ENCODE data around the gene TGFB2.
A peak's percentile ranks its signal among the peaks of the same experiment; 100 is the strongest.

TGFB2 gene

DNA sequence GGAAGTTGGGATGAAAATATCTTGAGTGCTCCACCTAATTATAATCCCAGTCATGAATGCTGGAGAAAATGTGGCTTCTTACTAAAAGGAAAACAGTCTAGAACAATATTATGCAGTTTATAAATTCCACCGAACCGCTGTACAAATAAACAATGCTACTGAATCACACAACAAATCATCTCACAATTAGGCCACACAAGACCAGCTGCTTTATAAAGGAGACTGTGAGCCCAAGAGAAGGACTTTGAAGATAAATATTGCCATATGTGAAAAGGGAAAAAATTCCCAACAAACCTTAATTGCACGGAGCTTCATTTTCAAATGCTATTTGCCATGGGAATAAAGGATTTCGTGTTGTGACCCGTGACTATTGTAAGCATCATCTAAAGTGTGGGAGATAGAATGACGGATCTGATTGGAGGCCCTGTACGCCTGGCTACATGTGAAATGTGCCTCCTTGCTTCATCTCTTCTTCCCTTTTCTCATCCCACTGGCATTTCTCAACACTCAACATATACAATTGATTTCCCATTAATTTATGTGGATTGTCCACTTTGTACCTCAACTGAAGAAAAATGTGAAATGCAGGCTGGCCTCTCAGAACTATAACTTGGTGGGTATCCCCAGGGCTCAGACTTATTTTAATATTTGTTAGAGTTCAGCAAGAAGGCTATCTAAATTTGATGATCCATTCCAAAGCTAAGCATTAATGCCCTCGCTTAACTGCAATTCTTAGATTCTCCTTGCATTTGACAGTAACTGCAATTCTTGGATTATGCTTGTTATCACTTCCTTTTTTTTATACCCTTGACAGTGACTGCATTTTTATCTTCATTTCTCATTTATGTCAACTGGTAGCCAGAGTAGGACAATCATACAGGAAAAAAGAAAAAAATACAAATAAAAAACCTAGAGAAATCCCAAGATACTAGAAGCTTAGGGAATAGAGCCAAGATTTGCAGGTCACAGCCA, 122.3 kb downstream of the TGFB2 start:
- H3K4me3 ChIP-seq (ENCODE audit: low read depth, low read length): no peak overlapping the region
- no peak for DNase-seq (ENCODE audit: low read depth)
- TF ChIP-seq, protein P1, sequence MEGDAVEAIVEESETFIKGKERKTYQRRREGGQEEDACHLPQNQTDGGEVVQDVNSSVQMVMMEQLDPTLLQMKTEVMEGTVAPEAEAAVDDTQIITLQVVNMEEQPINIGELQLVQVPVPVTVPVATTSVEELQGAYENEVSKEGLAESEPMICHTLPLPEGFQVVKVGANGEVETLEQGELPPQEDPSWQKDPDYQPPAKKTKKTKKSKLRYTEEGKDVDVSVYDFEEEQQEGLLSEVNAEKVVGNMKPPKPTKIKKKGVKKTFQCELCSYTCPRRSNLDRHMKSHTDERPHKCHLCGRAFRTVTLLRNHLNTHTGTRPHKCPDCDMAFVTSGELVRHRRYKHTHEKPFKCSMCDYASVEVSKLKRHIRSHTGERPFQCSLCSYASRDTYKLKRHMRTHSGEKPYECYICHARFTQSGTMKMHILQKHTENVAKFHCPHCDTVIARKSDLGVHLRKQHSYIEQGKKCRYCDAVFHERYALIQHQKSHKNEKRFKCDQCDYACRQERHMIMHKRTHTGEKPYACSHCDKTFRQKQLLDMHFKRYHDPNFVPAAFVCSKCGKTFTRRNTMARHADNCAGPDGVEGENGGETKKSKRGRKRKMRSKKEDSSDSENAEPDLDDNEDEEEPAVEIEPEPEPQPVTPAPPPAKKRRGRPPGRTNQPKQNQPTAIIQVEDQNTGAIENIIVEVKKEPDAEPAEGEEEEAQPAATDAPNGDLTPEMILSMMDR (IDR thresholded peaks at IDR 0.05; ENCODE audit: control insufficient read depth, extremely low read depth, insufficient read depth): no peak

DNA sequence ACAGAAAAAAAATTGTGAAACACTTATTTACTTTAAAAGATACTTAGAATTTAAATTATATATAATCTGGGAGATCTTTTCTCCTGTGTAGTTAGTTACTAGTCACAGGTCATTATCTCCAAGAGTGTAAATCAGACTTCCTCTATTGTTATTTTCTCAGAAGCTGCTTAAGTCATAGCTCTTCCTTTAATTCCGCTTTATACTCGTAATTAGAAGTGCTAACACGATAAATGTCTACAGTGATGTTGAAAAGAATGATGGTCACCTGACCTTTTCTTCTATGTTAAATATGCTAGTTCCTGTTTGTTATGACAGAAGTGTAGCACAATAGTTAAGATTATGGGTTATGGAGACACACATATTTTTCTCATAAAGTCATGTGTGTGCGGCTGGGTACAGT, 123.6 kb downstream of the TGFB2 start:
- no peak overlapping the region for H3K4me3 ChIP-seq (ENCODE audit: low read depth, low read length)
- TF ChIP-seq, protein P1 (IDR thresholded peaks at IDR 0.05; ENCODE audit: control insufficient read depth, extremely low read depth, insufficient read depth): no peak
- no peak for DNase-seq (ENCODE audit: low read depth)

GRCh38 chr1:218472885-218473284, 127.7 kb downstream of the TGFB2 start:
- TF ChIP-seq, protein P1 (IDR thresholded peaks at IDR 0.05; ENCODE audit: control insufficient read depth, extremely low read depth, insufficient read depth): no peak
- no peak overlapping the region for H3K4me3 ChIP-seq (ENCODE audit: low read depth, low read length)
- DNase-seq (ENCODE audit: low read depth): no peak

- DNase-seq (ENCODE audit: low read depth): no peak
- TF ChIP-seq, protein P1 (IDR thresholded peaks at IDR 0.05; ENCODE audit: control insufficient read depth, extremely low read depth, insufficient read depth): no peak
- H3K4me3 ChIP-seq (ENCODE audit: low read depth, low read length): no peak overlapping the region
Measured at GRCh38 chr1:218473522-218473921, 128.4 kb downstream of the TGFB2 start.

- DNase-seq (ENCODE audit: low read depth): no peak
Measured at GRCh38 chr1:218474128-218474527, 129.0 kb downstream of the TGFB2 start.

DNA sequence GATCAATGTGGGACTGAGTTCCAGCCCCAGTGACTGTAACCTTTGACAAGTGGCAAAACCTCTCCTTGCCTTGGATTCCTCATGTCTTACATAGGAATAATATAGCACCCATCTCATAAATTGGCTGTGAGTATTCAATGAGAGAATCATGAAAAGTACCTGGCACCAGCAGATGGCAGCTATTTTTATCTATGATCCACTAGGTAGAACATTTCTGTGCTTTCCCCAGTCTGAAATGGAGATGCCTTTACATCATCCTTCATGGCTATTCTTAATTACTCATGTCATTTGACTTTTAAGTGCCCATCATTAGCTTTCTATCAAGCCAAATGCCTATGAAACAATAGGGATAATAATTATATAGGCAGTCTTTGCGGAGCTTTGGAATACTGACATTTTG, 130.1 kb downstream of the TGFB2 start:
- DNase-seq (ENCODE audit: low read depth): no peak
- TF ChIP-seq, protein P1 (IDR thresholded peaks at IDR 0.05; ENCODE audit: control insufficient read depth, extremely low read depth, insufficient read depth): 0 out of 2 replicates have a peak, but pooled peaks have one; percentile 3
- no peak overlapping the region for H3K4me3 ChIP-seq (ENCODE audit: low read depth, low read length)

More at GRCh38 chr1:218474128-218474527, 129.0 kb downstream of the TGFB2 start:
- H3K4me3 ChIP-seq (ENCODE audit: low read depth, low read length): no peak overlapping the region
- TF ChIP-seq, protein P1 (IDR thresholded peaks at IDR 0.05; ENCODE audit: control insufficient read depth, extremely low read depth, insufficient read depth): no peak

Data from LNCaP clone FGC (cell line).